SKM-1 (cell line): Measurements from ENCODE around the gene ZSCAN30.
"Not testable (repeated sequence)": the region's sequence is repeated elsewhere in the genome, so short reads cannot be mapped to it uniquely, and the experiment has no call there.

ENCODE experiments used
- DNase-seq: peaks from one replicate; lab custom pipeline; 2025; ENCODE audit not compliant: unreplicated experiment; lab: John Stamatoyannopoulos, UW

The ZSCAN30 gene

DNA sequence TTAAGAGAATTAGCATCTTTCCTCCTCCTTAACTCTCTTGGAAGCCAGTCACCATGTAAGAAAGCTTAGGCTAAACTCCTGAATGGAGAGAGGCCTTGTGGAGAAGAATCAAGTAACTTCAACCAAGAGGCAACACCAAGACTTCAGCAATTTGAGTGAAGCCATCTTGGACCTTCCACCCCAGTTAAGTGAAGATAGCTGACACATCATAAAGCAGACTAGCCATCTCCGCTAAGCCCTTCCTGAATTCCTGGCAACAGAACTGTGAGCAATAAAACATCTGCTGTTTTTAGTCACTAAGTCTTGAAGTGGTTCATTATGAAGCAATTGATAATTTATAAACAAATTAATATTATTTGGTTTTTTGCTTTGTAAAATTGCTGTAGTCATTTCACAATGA lies 50.7 kb downstream of the ZSCAN30 start:
- DNase-seq = no peak

GRCh38 chr18:35236571-35237363 lies 53.3 kb downstream of the ZSCAN30 start:
- no peak for DNase-seq

DNA sequence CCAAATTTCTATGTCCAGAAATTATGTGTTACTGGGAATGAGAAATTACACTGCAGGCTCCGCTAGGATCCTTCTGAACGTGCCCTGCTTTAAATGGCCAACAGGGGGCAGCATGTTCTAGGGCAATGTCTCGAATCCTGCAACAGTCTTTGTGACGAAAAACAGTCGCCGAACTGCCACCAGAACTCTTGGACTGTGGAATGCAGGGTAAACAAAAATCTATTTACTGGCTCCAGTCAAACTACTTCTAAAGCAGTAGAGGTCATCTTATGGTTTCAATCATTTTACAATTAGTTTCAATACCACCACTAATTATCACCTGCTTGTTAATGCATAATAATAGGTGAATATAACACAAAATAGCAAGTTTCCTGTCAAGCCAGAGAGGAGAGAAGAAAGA lies 59.0 kb downstream of the ZSCAN30 start:
- peak; percentile 22 for DNase-seq

DNA sequence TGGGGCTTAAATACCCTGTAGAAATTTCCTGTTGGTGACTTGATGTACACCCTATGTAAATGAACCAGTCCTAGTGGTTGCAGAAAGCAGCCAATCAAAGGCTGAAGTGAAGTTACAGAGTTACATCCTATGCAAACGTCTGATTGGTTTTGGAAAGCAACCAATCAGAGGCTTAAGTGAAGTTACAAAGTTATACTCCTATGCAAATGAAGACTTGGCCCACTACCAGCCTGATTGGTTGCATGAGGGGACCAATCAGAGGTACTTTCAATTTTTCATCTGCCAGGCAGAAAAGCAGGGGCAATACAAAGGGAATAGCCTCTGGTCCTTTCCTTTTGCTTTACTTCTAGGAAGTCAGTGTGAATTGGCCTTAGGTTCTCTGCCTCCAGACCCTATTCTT lies 62.8 kb downstream of the ZSCAN30 start:
- no peak for DNase-seq

DNA sequence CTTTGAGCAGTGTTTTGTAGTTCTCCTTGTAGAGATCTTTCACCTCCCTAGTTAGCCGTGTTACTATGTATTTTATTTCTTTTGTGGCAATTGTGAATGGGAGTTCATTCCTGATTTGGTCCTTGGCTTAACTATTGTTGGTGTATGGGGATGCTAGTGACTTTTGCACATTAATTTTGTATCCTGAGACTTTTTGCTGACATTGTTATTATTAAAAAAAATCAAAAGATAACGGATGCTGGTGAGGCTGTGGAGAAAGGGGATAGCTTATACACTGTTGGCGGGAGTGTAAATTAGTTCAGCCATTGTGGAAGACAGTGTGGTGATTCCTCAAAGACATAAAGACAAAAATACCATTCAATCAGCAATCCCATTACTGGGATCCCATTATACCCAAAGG lies 66.2 kb downstream of the ZSCAN30 start:
- DNase-seq = no peak

- no peak for DNase-seq
These were observed 69.6 kb downstream of the ZSCAN30 start for GRCh38 chr18:35220424-35220823.

- not testable (repeated sequence) for DNase-seq
These were observed 70.7 kb downstream of the ZSCAN30 start for GRCh38 chr18:35219331-35219730.

DNA sequence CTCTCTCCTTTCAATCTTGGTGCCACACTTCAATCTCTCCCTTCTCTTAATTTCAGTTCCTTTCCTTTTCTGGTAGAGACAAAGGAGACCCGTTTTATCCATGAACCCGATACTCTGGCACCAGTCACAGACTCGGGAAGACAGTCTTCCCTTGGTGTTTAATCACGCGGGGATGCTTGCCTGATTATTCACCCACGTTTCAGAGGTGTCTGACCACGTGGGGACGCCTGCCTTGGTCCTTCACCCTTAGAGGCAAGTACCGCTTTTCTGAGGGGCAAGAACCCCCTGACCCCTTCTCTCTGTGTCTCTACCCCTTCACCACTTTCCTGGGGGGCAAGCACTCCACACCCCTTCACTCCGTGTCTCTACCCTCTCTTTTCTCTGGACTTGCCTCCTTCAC lies 73.4 kb downstream of the ZSCAN30 start:
- not testable (repeated sequence) for DNase-seq

DNA sequence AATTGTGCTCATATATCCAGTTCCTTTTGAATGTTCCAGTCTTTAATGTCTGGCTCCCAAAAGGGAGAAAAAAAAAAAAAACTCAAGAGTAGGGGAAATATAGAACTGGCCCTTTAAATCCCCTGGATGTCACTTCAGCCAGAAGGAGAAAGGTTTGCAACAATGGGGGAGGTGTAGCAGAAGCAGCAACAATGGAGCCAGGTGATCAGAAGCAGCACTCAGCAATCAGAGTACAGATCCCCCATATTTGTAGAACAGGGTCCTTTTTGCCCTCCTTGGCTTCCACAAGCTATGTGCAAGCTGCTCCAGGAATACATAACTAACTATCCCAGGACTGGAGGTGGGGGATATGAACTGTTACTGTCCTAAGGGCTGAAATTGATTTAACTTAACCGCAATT lies 75.0 kb downstream of the ZSCAN30 start:
- no peak for DNase-seq

DNA sequence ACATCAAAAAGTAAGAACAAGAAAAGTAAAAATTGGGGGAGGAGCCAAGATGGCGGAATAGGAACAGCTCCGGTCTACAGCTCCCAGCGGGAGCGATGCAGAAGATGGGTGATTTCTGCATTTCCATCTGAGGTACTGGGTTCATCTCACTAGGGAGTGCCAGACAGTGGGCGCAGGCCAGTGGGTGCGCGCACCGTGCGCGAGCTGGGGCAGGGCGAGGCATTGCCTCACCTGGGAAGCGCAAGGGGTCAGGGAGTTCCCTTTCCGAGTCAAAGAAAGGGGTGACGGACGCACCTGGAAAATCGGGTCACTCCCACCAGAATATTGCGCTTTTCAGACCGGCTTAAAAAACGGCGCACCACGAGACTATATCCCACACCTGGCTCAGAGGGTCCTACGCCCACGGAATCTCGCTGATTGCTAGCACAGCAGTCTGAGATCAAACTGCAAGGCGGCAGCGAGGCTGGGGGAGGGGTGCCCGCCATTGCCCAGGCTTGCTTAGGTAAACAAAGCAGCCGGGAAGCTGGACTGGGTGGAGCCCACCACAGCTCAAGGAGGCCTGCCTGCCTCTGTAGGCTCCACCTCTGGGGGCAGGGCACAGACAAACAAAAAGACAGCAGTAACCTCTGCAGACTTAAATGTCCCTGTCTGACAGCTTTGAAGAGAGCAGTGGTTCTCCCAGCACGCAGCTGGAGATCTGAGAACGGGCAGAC lies 84.1 kb downstream of the ZSCAN30 start:
- DNase-seq = not testable (repeated sequence)

GRCh38 chr18:35205199-35205712 lies 84.8 kb downstream of the ZSCAN30 start:
- no peak for DNase-seq

DNA sequence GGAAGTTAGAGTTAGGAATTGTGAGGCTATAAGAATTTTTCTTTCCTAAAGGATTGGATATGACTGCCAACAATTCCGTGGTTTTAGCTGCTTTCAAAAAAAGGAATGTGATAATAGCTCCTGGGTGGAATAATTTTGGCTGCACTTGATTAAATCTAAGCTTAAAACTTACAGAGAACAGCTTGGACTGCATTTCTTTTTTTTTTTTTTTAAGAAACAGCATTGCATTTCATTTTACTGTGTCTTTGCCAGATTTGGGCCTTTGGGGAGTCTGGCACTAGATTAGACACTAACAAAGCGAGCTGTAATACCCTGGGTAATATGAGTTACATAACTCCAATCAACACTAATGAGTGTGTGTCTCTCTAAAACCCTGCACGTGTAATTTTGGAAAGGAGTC lies 87.0 kb downstream of the ZSCAN30 start:
- no peak for DNase-seq

GRCh38 chr18:35201256-35201931 lies 88.6 kb downstream of the ZSCAN30 start:
- DNase-seq = no peak
